Sigmoid colon (tissue), 4 donors: ENCODE results near the gene EDEM1.
"Not testable (repeated sequence)": the region's sequence is repeated elsewhere in the genome, so short reads cannot be mapped to it uniquely, and the experiment has no call there.

ENCODE experiments used
- EP300 ChIP-seq, 4 donors: sonication (generic); formaldehyde crosslinking; IDR thresholded peaks; one replicate each; pipeline ENCODE4 v1.6.1; 2017; ENCODE audit warnings: antibody characterized with exemption in 4 of 4
- POLR2A ChIP-seq, 2 donors: fragments of 450-650 bp; IDR thresholded peaks; one replicate each; pipeline ENCODE4 v1.6.1; 2016; ENCODE audit warnings: antibody characterized with exemption in 2 of 2, mild to moderate bottlenecking in 2 of 2, moderate library complexity in 2 of 2
- TF ChIP-seq, protein P1 (sequence below), 4 experiments: fragments of 450-650 bp in 3 of 4; fragments of 200-600 bp in 1 of 4; IDR thresholded peaks; one replicate each; pipeline ENCODE4 v1.5.1; 2016 to 2019; ENCODE audit warnings: antibody characterized with exemption in 4 of 4, mild to moderate bottlenecking in 3 of 4, moderate library complexity in 2 of 4

- TF ChIP-seq, protein P1, sequence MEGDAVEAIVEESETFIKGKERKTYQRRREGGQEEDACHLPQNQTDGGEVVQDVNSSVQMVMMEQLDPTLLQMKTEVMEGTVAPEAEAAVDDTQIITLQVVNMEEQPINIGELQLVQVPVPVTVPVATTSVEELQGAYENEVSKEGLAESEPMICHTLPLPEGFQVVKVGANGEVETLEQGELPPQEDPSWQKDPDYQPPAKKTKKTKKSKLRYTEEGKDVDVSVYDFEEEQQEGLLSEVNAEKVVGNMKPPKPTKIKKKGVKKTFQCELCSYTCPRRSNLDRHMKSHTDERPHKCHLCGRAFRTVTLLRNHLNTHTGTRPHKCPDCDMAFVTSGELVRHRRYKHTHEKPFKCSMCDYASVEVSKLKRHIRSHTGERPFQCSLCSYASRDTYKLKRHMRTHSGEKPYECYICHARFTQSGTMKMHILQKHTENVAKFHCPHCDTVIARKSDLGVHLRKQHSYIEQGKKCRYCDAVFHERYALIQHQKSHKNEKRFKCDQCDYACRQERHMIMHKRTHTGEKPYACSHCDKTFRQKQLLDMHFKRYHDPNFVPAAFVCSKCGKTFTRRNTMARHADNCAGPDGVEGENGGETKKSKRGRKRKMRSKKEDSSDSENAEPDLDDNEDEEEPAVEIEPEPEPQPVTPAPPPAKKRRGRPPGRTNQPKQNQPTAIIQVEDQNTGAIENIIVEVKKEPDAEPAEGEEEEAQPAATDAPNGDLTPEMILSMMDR (IDR thresholded peaks at IDR 0.05) = not testable (repeated sequence)
- not testable (repeated sequence) for TF ChIP-seq POLR2A, EP300 (IDR thresholded peaks at IDR 0.05)
Observed at GRCh38 chr3:5147152-5147551, 40.4 kb upstream of the EDEM1 start.
